H9 (cell line): ENCODE results near the gene ITIH4. TPM values are rescaled to one million over a fixed set of nuclear protein-coding genes. Genes with fewer than 3 reads are reported as not detected.
A peak's percentile ranks its signal among the peaks of the same experiment; 100 is the strongest.

ENCODE experiments used
- DNase-seq: peaks from one replicate; pipeline ENCODE4 v3.0.0-alpha.2; 2017
- H2AFZ ChIP-seq: one replicate; pipeline ENCODE4 v1.6.1; 2013; ENCODE audit warnings: mild to moderate bottlenecking, low read length, control low read depth, moderate library complexity
- H2AK5ac ChIP-seq: 2 replicates; pipeline ENCODE4 v1.6.1; 2013; ENCODE audit warnings: low read length, control low read depth, mixed read lengths; ENCODE audit not compliant: insufficient read length
- H2BK120ac ChIP-seq: one replicate; pipeline ENCODE4 v1.6.1; 2013; ENCODE audit warnings: low read depth, mild to moderate bottlenecking, low read length, control low read depth, inconsistent platforms; ENCODE audit not compliant: poor library complexity, severe bottlenecking
- H2BK12ac ChIP-seq: 2 replicates; pipeline ENCODE4 v1.6.1; 2013; ENCODE audit warnings: low read length, control low read depth, mixed read lengths, low read depth; ENCODE audit not compliant: insufficient read length
- H2BK15ac ChIP-seq: 2 replicates; pipeline ENCODE4 v1.6.1; 2013; ENCODE audit warnings: low read depth, low read length, control low read depth
- H2BK20ac ChIP-seq: one replicate; pipeline ENCODE4 v1.6.1; 2013; ENCODE audit warnings: low read depth, mild to moderate bottlenecking, low read length, control low read depth, inconsistent platforms; ENCODE audit not compliant: poor library complexity, severe bottlenecking
- H2BK5ac ChIP-seq: 2 replicates; pipeline ENCODE4 v1.6.1; 2013; ENCODE audit warnings: low read length, control low read depth, mixed read lengths; ENCODE audit not compliant: insufficient read length
- H3K14ac ChIP-seq: 2 replicates; pipeline ENCODE4 v1.6.1; 2013; ENCODE audit warnings: low read length, control low read depth; ENCODE audit not compliant: insufficient read depth
- H3K18ac ChIP-seq: 2 replicates; pipeline ENCODE4 v1.6.1; 2013; ENCODE audit warnings: low read depth, mild to moderate bottlenecking, mixed read lengths, low read length, control low read depth; ENCODE audit not compliant: insufficient read length
- H3K23ac ChIP-seq: 2 replicates; pipeline ENCODE4 v1.6.1; 2013; ENCODE audit warnings: low read length, control low read depth, mixed read lengths, low read depth; ENCODE audit not compliant: insufficient read length
- H3K23me2 ChIP-seq: 2 replicates; pipeline ENCODE4 v1.6.1; 2013; ENCODE audit warnings: low read depth, mild to moderate bottlenecking, mixed read lengths, low read length, control low read depth; ENCODE audit not compliant: insufficient read length, poor library complexity, severe bottlenecking
- H3K27ac ChIP-seq: 2 replicates; pipeline ENCODE4 v1.5.1; 2013; ENCODE audit warnings: low read length, control low read depth, mixed read lengths, low read depth; ENCODE audit not compliant: insufficient read length
- H3K27me3 ChIP-seq: 2 replicates; pipeline ENCODE4 v1.6.1; 2013; ENCODE audit warnings: low read length, control low read depth, inconsistent platforms; ENCODE audit not compliant: insufficient read depth
- H3K4ac ChIP-seq: 2 replicates; pipeline ENCODE4 v1.6.1; 2013; ENCODE audit warnings: low read depth, mild to moderate bottlenecking, control low read depth, inconsistent platforms, low read length, moderate library complexity
- H3K4me1 ChIP-seq: 2 replicates; pipeline ENCODE4 v1.6.1; 2013; ENCODE audit warnings: low read length, control low read depth, inconsistent platforms; ENCODE audit not compliant: insufficient read depth
- H3K4me2 ChIP-seq: 2 replicates; pipeline ENCODE4 v1.6.1; 2013; ENCODE audit warnings: low read length, control low read depth, mixed read lengths; ENCODE audit not compliant: insufficient read length, insufficient read depth
- H3K56ac ChIP-seq: 2 replicates; pipeline ENCODE4 v1.6.1; 2013; ENCODE audit warnings: low read depth, mild to moderate bottlenecking, mixed read lengths, low read length, control low read depth; ENCODE audit not compliant: insufficient read length
- H3K79me1 ChIP-seq: 2 replicates; pipeline ENCODE4 v1.6.1; 2013; ENCODE audit warnings: low read depth, mild to moderate bottlenecking, moderate library complexity, low read length, control low read depth, inconsistent platforms; ENCODE audit not compliant: insufficient read depth, poor library complexity, severe bottlenecking
- H3K79me2 ChIP-seq: 2 replicates; pipeline ENCODE4 v1.6.1; 2013; ENCODE audit warnings: low read length, control low read depth, inconsistent platforms; ENCODE audit not compliant: insufficient read depth
- H3K9ac ChIP-seq: 2 replicates; pipeline ENCODE4 v1.6.1; 2013; ENCODE audit warnings: low read length, control low read depth, mixed read lengths; ENCODE audit not compliant: insufficient read length; ENCODE audit errors: extremely low read depth
- H3K9me3 ChIP-seq: one replicate; pipeline ENCODE4 v1.6.1; 2013; ENCODE audit warnings: low read depth, low read length, inconsistent platforms; ENCODE audit not compliant: control insufficient read depth
- H3T11ph ChIP-seq: one replicate; pipeline ENCODE4 v1.6.1; 2013; ENCODE audit warnings: mild to moderate bottlenecking, low read length, control low read depth, inconsistent platforms
- H4K20me1 ChIP-seq: one replicate; pipeline ENCODE4 v1.6.1; 2013; ENCODE audit not compliant: control insufficient read depth, insufficient read length, insufficient read depth
- H4K5ac ChIP-seq: 2 replicates; pipeline ENCODE4 v1.6.1; 2013; ENCODE audit warnings: low read depth, mild to moderate bottlenecking, mixed read lengths, low read length, control low read depth; ENCODE audit not compliant: insufficient read length
- H4K8ac ChIP-seq: replicated peaks from 2 replicates; pipeline ENCODE4 v1.6.1; 2013; ENCODE audit warnings: low read length, control low read depth, mixed read lengths, low read depth; ENCODE audit not compliant: insufficient read length
- H4K91ac ChIP-seq: 2 replicates; pipeline ENCODE4 v1.6.1; 2013; ENCODE audit warnings: low read depth, mild to moderate bottlenecking, moderate library complexity, mixed read lengths, low read length, control low read depth; ENCODE audit not compliant: insufficient read length
- H3K27ac Mint-ChIP-seq, 3 experiments: 2 replicates in 2 of 3; 3 replicates in 1 of 3; pipeline ENCODE4 v1.8.0; 2020 to 2021; ENCODE audit warnings: mixed read lengths in 3 of 3, mild to moderate bottlenecking in 1 of 3, moderate library complexity in 1 of 3
- H3K27me3 Mint-ChIP-seq: 2 replicates; pipeline ENCODE4 v1.8.0; 2021; ENCODE audit warnings: low read depth, mild to moderate bottlenecking, moderate library complexity, mixed read lengths
- H3K36me3 Mint-ChIP-seq, 3 experiments: 2 replicates in 2 of 3; 3 replicates in 1 of 3; pipeline ENCODE4 v1.8.0; 2020 to 2021; ENCODE audit warnings: low read depth in 3 of 3, mixed read lengths in 3 of 3; ENCODE audit not compliant: insufficient read depth in 1 of 3
- H3K4me1 Mint-ChIP-seq, 2 experiments: 2 replicates each; pipeline ENCODE4 v1.8.0; 2020; ENCODE audit warnings: mixed read lengths in 2 of 2
- H3K4me3 Mint-ChIP-seq, 2 experiments: 2 replicates in 1 of 2; 3 replicates in 1 of 2; pipeline ENCODE4 v1.8.0; 2020 to 2021; ENCODE audit warnings: mild to moderate bottlenecking in 2 of 2, mixed read lengths in 2 of 2, moderate library complexity in 1 of 2
- H3K9me3 Mint-ChIP-seq, 2 experiments: 2 replicates in 1 of 2; 3 replicates in 1 of 2; pipeline ENCODE4 v1.8.0; 2020; ENCODE audit warnings: mild to moderate bottlenecking in 2 of 2, mixed read lengths in 2 of 2, moderate library complexity in 1 of 2
- CTCF ChIP-seq: fragments of 200-600 bp; sonication (generic); conservative IDR thresholded peaks from 3 replicates; pipeline ENCODE4 v1.8.0; 2021; ENCODE audit warnings: antibody characterized with exemption, mild to moderate bottlenecking
- WGBS: extraction: QIAGEN DNeasy Blood & Tissue Kit; methylation state at CpG from one replicate; pipeline ENCODE4 v1.1.7; 2013; ENCODE audit warnings: missing lambda C conversion rate, low lambda C conversion rate, mixed read lengths; ENCODE audit not compliant: insufficient read length; ENCODE audit errors: extremely low coverage; 5-methylcytosine and 5-hydroxymethylcytosine counted together
- total RNA-seq: library from RNA; stranded (reverse); gene quantifications from 2 replicates; pipeline ENCODE4 v1.2.1, GENCODE V29; 2021

Gene ITIH4
- total RNA-seq, 1 experiment from 2014 or later = 3.0 TPM

- no peaks in the 10 kb centered on the region for H4K20me1 ChIP-seq
- no peak overlapping the region for H3K4me2 ChIP-seq
- H3K4me3 Mint-ChIP-seq = no peak overlapping the region
- no CpG with 5 or more reads among the region's 7 CpGs for WGBS
- H2AK5ac ChIP-seq = no peak overlapping the region
- H2BK5ac ChIP-seq = no peak overlapping the region
- no peaks in the 10 kb centered on the region for H3K4me1 ChIP-seq
- no peaks in the 10 kb centered on the region for H3K27me3 Mint-ChIP-seq
- H3K23me2 ChIP-seq = no peaks in the 10 kb centered on the region
- H4K5ac ChIP-seq = no peak overlapping the region
- H3K27ac Mint-ChIP-seq = no peak overlapping the region
- H2BK12ac ChIP-seq = no peak overlapping the region
- TF ChIP-seq CTCF = peak; percentile 61
- no peaks in the 10 kb centered on the region for H3K79me2 ChIP-seq
- H3K79me1 ChIP-seq = no peaks in the 10 kb centered on the region
- H3K9me3 ChIP-seq = no peaks in the 10 kb centered on the region
- no peak overlapping the region for H2BK15ac ChIP-seq
- H3T11ph ChIP-seq = no peak overlapping the region
- no peak overlapping the region for H3K18ac ChIP-seq
- no peak overlapping the region for H3K9ac ChIP-seq
- H3K56ac ChIP-seq = no peak overlapping the region
- H3K36me3 Mint-ChIP-seq = peaks cover 17 to 36% (median 26%) of the 10 kb centered on the region in 3 experiments
- H4K91ac ChIP-seq = no peak overlapping the region
- peaks cover 8 to 18% of the 10 kb centered on the region in 2 experiments for H3K4me1 Mint-ChIP-seq
- H3K23ac ChIP-seq = no peak overlapping the region
- no peak overlapping the region for H2AFZ ChIP-seq
- H4K8ac ChIP-seq = no peak overlapping the region
- no peak overlapping the region for H2BK120ac ChIP-seq
- no peak overlapping the region for H3K14ac ChIP-seq
- no peaks in the 10 kb centered on the region; a peak in 1 of 5 replicates for H3K9me3 Mint-ChIP-seq
- DNase-seq = no peak
- H3K27ac ChIP-seq = no peak overlapping the region
- no peaks in the 10 kb centered on the region for H3K27me3 ChIP-seq
- no peak overlapping the region for H3K4ac ChIP-seq
- H2BK20ac ChIP-seq = no peak overlapping the region
Observed at GRCh38 chr3:52845691-52846431, 15.4 kb upstream of the ITIH4 start.
